Right lung (tissue), 5 donors: ENCODE results near the gene NDUFAF5. TPM values are rescaled to one million over a fixed set of nuclear protein-coding genes. Genes with fewer than 3 reads are reported as not detected.

Experiments used
- DNase-seq, 2 donors: peaks; one replicate each; pipeline ENCODE4 v3.0.0-alpha.2; 2013
- polyA plus RNA-seq, 5 donors: library from polyadenylated mRNA; unstranded; fragments of 120-200 nt; gene quantifications; one replicate each; pipeline versions ENCODE4 v1.2.1 to v1.2.3, GENCODE V29; 2013; ENCODE audit warnings: inconsistent platforms in 1 of 5, low replicate concordance in 1 of 5; ENCODE audit not compliant: insufficient read length in 5 of 5, insufficient read depth in 1 of 5

Gene NDUFAF5
- polyA plus RNA-seq, 5 donors = 20.5 to 29.7 (median 25.7) TPM

DNA sequence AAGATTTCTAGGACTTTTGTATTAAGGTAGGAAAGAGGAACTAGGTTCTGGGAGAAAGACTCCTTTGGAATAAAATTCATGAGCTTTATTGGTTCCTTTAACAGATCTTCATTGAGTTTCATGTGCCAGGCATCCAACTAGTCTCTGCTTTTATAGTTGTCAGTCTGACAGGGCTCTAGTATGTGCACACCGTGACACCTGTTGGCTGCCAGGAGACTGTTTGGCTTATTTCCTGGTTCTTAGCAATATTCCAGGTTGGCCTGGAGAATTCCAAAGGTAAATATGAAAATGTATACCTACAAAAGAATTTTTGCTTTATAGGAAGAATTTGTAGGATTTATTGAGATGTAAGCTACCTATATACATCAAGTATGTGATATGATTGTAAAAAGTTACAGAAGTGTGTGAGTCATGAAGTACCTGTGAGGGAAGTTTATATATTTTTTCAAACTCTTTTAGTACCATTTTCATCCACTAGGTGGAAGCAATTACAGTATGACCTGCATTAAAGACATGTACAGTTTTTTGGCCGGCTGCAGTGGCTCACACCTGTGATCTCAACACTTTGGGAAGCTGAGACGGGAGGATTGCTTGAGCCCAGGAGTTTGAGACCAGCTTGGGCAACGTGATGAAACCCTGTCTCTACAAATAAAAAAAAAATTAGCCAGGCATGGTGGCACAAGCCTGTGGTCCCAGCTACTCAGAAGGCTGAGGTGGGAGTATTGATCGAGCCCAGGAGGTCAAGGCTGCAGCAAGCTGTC, 35.2 kb downstream of the NDUFAF5 start:
- DNase-seq = peak in 1 of 2 donors; percentile 26

DNA sequence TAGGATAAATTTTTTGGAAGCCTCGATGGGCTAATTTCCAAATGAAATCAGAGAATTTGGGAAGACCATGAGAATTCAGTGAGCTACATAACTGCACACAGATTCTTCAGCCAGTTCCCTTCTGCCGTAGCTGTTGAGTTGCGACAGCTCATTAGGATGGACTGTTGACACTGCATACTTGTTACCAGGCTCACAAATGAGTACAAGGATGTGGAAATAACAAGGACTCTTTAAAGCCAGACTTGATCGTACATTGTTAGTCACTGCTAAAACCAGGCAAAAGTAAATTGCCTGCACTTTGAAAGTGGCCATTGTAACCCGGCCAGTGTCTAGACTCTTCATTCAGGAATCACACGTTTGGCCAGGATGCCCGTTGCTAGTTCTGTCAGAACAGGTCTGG, 37.0 kb downstream of the NDUFAF5 start:
- no peak for DNase-seq

DNA sequence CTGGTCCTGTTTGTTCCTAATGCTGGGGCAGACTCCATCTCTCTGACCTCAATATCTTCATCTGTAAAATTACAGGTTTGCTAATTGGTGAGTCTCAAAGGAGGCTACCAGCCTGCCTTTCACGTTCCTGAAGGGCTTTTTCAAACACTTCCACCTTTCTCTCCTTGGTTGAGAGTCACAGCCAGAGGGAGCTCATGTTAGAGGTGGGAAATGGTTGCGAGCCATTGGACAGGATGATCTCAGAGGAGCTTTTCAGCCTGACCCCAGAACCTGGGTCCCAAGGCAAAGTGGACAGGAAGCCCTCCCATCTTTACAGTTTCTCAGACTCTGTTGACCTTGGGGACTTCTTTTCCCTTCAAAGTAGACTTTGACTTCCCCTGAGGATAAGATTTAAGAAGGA, 37.6 kb downstream of the NDUFAF5 start:
- no peak for DNase-seq

DNA sequence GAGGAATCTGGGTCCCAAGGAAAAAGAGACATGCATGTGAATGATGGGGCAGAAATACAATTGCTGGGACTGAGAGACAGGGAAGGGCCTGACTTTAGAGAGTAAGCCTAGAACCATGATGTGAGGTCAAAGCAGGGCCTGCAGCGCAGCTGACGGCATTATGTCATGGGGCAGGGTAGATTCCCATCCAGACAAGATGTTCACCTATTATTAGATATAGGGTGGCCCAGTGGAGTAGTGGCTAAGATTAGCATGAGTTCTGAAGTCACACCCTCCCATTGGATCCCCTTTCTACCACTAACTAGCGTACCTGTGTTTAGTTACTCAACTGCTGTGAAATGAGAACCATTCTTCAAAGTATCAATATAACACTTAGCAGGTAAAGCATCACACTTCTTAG, 39.6 kb downstream of the NDUFAF5 start:
- DNase-seq = no peak

DNA sequence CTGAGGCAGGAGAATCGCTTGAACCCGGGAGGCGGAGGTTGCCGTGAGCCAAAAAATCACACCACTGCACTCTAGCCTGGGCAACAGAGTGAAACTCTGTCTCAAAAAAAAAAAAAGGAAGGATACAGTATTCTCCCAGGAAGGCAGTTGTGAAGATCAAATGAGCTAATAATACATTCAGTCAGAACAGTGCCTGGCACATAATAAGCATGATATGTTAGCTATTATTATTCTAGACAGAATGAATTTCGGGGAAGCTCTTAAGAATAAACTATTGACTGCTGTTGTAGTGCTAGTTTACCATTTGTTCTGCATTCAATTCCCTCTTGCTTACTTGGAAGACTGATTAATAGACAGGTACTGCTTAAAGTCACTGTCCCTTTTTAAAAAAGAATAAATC, 40.6 kb downstream of the NDUFAF5 start:
- DNase-seq = no peak

DNA sequence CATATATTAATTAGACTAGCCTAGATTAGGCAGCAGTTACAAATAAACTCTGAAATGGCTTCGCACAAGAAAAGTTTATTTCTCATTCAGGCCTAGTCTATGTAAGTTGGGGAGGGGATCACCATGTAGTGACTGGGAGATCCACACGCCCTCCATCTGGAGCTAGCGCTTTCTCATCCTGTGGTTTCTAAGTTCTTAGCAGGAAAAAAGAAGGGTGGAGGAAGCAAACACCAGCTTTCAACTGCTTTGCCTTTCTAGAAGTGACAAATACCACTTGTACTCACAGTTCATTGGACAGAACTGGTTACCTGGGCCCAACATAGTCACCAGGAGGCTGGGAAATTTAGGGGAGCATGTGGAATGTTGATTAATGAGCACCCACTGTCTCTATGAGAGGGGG, 46.6 kb downstream of the NDUFAF5 start:
- no peak for DNase-seq

DNA sequence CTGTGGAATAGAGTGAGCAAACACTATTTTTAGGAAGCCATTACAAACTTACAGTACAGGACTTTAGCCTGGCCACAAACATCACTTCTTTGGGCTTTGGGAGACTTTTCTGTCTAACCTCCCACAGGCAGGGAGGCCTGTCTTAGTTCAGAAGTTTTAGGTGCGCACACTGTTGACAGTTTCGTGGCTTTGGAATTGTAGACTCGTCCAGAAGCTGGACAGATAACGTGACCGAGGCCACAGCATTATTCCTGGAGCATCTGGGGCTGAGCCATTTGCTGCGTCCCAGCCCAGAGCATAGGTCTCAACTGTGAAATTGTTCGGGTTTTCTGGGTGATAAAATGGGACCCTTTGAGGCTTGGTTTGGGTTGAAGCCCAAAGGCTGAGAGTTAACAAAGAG, 53.8 kb downstream of the NDUFAF5 start:
- DNase-seq = no peak

DNA sequence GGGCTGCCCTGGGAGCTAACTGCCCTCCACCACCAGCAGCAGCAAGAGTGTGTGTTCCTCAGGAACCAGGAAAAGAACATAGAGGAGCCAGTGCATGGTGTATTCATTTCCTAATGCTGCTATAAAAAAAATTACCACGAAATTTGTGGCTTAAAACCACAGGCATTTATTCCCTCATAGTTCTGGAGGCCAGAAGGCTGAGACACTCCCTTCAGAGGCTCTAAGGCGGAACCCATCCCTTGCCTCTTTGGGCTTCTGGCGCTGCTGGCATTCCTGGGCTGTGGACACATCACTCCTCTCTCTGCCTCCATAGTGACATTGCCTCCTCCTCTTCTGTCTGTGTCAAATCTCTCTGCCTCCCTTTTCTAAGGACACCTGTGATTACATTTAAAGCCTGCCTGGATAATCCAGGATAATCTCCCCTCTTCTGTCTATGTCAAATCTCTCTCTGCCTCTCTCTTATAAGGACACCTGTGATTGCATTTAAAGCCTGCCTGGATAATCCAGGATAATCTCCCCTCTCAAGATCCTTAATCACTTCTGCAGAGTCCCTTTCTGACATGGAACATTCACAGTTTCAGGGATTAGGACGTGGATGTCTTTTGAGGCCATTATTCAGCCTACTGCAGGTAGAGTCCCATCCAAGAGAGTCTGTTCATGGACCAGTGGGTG, 54.7 kb downstream of the NDUFAF5 start:
- no peak for DNase-seq

DNA sequence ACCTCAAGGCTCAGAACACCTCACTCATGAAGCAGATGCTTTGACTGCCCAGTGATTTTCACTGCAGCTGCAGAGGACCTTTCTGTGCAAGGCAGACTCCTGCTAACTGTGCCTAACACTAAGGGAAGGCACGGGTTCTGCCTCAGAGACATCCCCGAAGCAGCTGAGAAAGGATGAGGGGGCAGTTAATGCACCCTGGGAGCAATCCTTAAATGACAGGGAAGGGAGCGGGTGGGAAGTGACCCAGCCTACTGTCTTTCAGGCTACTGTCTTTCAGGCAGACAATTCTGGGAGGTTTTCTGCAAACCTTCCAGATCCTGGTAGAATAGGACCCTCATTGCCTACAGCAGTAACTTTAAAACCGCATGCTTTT, 55.3 kb downstream of the NDUFAF5 start:
- no peak for DNase-seq

DNA sequence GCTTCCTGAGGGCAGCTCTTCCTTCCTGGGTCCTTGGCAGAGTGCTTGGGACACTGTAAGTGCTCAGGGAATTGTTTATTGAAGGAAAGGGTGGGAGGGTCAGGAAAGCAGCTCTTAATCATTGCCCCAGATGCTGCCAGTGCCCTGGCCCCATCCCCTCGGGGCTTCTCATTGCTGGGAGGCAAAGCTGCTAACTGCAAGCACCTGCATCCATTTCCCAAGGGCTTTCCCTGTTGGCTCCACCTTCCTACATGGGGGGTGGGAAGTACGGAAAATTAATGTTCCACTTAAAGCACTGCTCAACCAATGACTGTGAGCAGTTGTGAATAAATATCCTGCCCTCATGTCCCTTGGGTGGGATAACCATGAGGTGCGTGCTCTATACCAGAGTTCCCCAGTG, 56.4 kb downstream of the NDUFAF5 start:
- no peak for DNase-seq

DNA sequence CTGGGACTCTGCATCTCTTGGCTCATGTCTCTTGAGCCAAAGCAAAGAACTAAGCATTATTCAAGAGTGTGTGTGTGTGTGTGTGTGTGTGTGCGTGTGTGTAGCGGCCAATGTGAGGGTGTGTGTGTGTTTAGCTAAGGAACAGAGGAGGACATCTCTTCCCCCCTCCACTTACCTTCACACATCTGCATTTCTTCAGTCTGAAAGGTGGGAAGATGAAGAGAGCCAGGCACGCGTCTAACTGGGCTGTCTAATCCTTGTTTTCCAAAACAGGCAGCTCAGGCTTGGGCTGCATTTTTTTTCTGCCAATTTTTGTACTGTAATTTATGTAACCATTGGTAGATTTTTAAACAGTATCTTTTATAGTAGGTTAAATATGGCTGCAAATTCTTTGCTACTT, 59.5 kb downstream of the NDUFAF5 start:
- no peak for DNase-seq

DNA sequence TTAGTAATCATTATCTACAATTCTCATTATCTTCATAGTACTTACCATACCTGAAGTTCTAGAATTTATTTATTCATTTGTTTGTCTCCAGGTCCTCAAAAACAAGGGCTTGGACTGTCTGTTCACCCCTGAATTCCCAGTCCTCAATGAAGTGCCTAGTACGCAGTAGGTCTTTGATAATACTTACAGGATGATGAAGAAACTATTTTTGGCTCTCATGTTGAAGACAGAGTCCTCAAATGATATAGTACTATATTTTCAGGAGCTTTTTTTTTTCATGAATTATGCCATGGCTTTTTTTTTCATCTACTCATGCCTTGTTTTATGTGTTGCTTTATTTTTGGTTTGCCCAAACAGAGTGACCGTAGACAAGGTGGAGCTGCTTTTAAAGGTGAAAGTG, 66.5 kb downstream of the NDUFAF5 start:
- no peak for DNase-seq

DNA sequence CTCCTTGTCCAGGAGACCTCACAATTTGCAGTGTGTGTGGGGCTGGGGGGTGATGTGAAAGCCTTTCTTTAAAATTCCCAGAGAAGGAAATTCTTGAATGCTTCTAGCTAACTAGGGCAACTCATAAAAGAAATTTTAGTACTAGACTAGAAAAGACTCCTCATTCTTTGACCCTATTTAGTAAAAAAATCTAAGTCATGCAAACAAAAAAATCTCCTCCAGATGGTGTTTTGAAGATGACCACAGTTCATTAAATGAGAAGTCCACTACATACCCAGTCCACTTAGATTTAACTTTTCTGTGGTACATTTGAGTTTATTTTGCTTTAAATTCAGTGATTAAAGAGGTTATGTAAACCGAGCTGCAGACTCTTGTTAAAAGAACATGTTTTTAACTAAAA, 67.5 kb downstream of the NDUFAF5 start:
- no peak for DNase-seq

DNA sequence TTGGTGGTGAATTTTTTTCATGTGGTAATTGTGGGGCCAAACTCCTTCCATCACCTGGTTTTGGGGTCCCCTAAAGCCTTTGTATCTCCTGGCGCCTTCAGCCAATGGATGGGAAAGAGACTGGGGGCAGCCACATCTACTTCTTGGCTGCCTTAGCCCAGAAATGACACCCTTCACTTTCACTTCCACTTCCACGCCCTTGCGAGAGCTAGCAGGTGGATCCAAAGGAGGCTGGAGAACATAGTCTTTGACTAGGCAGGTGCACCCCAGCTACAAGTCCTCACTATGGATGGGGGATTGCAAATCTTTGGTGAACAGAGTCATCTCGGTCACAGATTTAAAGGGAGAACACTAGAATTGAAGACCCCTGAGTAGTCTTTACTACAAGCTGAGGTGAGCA, 70.8 kb downstream of the NDUFAF5 start:
- no peak for DNase-seq

DNA sequence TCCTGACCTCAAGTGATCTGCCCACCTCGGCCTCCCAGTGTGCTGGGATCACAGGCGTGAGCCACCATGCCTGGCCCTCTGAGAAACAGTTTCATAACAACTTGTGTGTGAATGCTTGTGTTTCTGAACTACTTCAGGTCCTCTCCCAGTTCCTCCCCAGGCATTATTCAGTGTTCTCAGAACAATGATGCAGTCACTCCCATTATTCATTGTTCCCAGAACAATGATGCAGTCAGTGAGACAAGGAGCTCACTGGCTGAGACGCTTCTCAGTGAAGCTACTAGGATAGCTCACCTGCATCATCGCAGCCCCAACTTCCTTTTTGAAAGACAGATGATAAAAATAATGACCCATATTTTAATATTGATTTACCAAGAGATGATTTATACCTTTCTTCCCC, 71.5 kb downstream of the NDUFAF5 start:
- no peak for DNase-seq

DNA sequence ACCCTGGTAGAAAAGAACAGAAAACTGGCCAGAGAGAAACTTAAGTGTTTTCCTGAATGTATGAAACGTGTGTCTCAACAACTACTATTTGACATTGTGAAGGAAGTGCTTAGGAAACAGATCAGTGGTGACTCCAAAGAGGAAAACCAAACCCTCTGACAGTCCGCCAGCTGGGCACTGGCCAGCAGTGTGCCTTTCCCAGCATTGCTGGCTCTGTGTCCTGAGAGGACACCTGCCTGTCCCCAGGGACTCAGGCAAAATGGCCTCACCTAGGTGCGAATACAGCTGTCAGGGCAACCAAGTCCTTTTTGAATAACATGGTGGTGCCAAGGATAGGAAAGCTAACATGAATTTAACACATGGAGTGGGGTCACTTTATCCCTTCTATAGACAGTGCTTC, 72.5 kb downstream of the NDUFAF5 start:
- no peak for DNase-seq

DNA sequence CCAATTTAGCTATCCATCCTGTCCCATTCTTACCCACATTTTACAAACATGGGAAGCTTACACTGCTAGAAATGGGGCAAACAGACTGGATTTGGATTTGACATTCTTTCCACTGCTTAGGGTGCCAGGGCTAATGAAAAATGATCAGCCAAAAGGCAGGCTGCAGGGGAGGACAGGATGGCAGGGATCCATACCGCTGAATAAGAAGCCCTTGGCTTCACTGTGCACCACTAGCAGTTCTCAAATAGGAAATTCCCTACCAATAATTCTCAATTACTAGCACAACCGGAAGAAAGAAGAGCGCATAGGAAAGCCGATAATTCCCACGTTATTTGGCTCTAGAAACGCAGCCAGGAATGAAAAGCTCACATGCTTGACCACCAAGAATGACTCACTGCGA, 73.1 kb downstream of the NDUFAF5 start:
- no peak for DNase-seq

DNA sequence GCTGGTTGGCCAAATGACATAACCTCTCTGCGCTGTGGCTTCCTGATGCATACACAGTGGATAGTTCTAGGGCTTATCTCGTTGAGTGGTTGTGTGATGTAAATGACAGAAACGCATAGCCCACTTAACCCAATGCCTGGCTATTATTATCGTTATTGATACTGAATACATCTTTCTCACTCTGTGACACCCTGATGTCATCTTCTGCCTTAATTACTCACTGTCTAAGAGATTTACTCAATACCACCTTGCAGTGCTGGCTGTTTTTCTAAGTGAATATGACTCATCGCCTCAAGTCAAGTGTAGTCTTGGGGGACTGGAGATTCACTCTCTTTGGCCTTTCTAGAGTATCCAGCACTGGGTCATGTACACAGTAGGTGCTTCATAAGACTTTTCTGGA, 73.6 kb downstream of the NDUFAF5 start:
- DNase-seq = no peak

DNA sequence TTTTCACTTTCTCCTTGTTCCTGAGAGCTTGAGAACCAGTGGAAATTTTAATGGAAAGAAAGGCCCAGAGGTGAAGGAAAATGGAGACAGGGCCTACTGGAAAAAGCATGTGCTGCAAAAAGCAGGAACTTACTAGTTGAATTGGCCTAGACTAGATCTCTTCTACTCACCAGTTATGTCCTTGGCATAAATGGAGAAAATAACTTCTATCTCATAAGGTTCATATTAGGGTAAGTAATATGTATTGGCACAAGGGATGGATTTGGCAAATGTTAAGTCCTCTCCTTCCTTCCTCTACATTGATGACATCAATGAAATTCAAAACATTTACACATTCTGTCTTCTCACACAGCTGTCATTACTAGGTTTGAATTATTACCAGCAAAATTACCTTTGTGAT, 74.0 kb downstream of the NDUFAF5 start:
- no peak for DNase-seq

DNA sequence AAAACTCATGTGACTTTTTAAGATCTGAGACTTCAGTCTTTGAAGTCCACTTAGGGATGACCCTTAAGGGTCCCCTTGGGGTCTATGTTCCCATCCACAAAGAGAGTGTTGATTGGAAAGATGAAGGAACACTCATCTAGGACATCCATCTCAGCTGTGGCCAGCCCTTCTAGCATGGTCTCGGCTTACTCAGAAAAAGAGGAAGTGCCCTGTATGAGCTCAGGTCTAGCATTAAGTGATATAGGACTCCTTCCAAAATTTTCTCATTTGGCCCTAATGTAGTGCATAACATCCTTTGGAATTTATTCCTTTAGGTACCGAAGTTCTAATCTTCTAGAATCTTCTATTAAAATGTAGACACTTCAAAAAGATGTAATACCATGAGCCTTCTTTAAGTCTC, 77.4 kb downstream of the NDUFAF5 start:
- no peak for DNase-seq

DNA sequence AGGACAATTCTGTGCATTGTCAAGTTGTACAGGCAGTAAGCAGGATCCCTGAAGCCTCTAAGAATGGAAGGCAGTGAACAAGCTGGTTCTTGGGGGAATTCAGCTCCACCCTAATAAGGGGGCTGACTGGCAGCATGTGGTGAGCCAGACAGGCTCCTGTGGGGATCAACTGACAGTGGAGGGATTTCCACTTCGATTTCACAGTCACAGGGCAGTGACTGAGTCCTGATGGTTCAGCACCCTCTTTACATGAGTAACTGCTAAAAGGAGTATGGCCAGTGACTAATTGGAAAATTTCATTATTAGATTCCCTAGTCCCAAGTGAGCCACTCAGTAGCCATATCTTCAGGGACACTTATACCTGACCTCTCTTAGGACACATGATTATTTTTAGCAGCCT, 78.4 kb downstream of the NDUFAF5 start:
- no peak for DNase-seq

DNA sequence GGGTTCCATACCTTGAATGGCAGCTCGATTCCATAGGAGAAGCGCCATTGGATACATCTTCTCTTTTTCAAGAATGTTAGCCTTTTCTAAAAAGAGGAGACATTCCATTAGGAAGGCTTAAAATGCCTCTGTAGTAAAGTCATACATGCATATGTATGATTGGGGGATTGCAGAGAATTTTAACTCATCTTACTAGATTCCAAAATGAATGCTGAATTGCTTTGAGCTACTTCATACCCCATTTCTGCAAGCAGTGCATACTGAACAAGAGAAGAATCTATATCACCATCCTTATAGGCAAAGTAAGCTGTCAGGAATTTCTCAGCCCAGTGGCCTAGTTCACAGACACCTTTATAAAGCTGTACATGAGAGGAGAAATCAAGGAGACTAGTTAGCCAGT, 80.3 kb downstream of the NDUFAF5 start:
- DNase-seq = no peak

DNA sequence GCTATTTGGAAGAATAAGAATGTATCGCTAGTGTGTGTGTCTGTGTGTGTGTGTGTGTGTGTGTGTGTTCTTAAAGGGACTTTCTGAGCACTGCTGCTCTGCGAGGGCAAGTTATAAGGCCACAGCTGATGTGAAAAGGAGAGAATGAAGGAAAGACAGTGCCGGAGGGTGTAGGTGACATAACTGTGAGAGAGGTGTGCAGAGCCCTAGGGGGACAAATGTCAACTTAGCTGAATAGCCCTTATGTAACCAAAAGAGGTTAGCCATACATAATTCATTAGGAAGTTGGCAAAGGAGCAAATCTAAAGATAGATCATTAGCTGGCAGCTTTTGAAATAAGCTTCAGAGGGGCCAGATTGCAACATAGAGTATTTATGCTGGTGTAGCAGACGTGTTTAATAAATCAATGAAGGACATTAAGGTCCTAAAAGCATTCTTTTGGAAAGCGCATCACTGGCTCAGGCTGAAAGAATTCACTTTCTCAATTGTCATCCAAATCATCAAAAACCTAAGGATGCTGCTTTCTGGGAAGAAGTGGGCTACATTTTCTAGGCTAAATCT, 81.0 kb downstream of the NDUFAF5 start:
- DNase-seq = peak; percentile 45

DNA sequence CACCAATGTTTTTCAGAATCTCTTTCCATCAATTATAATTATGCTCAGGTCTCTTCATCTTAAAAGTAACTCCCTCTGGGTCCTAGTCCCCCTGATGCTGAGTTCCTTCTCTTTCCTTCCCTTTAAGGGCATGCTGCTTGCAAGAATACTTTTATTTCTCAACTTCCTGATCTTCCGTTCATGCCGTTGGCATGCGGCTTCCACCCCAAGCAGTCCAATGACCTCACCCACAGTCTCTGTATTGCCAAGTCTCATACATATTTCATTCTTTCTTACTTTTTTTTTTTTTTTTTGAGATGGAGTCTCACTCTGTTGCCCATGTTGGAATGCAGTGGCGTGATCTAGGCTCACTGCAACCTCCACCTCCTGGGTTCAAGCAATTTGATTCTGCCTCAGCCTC, 83.5 kb downstream of the NDUFAF5 start:
- DNase-seq = no peak
